SHP77 treated with DMSO at 0.1 percent for 48 hours (cell line): ENCODE results near the gene DPH3.
"Not testable (repeated sequence)": the region's sequence is repeated elsewhere in the genome, so short reads cannot be mapped to it uniquely, and the experiment has no call there.

Experiments
- DNase-seq: peaks from one replicate; lab custom pipeline; 2025; lab: John Stamatoyannopoulos, UW

DPH3 gene

DNA sequence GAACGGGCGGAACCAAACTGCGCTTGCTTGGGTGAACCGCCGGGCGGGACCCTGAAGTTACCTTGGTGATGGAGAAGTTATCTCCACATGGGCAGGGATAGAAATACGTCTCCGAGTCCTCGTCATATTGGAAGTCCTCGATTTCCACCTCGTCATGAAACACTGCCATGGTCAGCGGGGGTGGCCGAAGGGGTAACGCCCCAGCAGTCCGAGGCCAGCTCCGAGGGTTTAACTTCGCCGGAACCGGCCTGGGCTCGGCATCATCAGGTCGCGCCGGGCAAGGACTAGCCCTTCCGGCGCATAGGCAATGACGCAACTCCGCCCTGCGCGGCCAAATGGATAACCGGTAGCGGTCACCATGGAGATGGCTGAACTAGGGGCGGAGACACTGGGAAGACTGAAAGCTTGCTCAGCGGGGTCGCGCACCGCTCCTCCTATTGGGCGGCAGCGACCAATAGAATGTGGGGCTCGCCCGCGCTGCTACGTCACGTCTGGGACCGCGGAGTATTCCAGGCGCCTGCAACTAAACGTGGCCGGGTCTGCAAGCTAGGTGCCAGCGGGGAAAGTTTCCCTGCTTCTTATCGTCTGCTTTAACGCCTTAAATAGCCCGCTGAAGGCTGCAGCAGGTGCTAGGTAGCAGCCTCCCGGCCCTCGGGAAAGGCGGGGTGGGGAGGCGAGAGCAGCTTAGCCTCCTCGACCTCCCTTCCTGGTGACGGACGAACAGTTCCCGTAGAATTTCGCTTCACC lies at the start of gene DPH3, which contains the start of gene OXNAD1:
TSS of gene DPH3 (minus strand) at position 236 of the 747 bp plus-strand sequence. CDS start at position 169, 67 bp downstream.
TSS of gene OXNAD1 (plus strand) at position 505 of the 747 bp plus-strand sequence. CDS start 5,741 bp downstream, outside the sequence.
- DNase-seq = peak; percentile 99

DNA sequence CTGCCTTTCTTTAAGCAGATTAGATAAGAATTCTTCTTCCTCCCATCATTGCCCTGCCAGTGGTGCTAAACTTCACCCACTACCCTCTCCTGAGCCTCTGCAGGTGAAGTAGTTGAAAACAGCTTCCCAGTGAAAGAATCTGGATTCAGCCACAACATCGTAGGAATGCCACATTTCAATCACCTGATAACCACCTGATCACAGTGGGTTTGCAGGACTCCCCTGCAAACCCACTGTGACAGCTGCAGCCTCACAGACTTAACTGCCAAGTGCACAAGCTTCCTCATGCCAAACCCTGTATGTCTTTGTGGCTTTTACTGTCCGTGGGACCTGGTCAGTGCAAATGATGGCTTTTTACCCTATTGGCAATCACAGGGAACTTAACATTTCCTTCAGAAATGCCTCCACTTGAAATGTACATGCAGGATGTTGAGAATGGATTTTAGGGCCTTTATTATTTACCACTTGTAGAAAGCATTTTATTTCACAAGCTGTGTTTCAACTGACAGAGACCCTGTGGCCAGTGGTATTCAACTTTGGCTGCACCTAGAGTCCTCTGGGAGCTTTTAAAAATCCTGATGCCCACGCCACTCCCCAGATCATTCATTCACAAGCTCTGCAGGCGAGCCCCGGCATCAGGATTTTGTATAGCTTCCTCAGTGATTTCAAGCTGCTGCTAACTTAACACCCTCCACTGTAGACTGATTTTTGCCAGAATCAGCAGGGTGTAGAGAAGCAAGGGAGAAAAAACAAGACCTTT lies 49.3 kb upstream of the DPH3 start:
- DNase-seq = no peak

DNA sequence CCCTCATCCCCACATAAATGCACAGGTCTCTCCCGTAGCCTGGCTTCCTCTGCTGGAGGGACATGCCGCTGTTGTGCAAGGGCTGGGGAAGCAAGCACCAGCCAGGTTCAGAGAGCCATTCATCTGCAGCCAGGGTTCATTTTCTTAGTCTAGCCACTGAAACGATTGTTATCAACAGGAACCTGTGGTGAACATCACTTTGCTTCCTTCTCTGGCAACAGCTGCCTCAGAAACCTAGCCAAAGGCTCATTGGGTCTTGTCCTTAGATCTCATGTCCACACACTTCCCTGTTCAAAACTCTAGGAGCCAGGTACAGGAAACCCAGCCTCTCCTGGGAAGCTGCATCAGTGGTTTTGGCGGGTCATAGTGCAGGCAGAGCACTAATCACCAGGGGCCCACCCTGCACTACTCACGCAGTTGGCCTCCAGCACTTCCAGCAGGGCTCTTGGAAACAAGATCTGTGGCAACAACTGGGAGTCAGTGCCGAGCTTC lies 47.3 kb upstream of the DPH3 start:
- no peak for DNase-seq

DNA sequence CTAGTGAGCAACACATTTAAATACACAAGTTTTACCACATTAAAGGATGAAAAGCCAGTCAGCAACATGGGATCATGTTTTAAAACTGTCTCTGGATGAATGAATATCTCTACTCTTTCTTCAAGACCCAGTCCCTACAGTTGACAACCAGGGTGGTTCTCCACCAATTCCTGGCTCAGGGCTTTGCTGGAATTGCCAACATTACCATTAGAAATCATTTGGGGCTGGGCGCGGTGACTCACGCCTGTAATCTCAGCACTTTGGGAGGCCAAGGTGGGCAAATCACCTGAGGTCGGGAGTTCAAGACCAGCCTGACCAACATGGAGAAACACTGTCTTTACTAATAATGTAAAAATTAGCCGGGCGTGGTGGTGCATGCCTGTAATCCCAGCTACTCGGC lies 45.7 kb upstream of the DPH3 start:
- DNase-seq = not testable (repeated sequence)

DNA sequence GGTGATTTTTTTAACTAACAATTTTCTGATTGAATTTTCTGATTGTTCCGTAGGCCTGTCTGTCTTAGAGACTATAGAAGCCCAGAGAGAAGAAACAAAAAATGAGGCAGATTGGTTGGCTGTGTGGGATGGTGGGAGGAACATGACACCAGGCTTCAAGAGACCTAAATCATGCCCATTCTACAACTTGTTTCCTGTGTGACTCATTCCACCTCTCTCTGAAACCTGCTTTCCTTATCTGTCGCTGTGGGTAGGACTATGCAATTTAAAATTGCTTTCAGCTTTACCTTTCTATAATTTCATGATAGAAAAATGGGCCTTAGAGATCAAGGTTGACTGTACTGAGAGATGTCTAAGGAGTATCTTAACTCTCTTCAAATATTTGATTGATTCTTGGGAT lies 44.8 kb upstream of the DPH3 start:
- DNase-seq = no peak

DNA sequence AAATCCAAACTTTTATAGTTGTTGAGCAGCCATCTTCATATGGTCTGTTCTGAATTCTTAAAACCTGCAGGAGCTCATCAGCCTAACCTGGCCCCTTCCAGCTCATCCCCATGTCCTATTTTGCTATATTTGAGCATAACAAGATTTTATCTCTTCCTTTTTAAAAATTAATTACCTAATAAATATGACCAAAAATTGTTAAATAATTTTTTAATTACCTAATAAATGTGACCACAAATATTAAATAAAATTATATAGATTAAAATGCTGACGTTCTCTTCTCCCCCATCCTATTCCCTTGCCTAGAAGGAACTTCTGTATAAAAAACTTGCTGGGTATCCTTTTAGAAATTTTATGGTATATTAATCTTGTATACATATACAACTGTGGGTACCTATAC lies 44.0 kb upstream of the DPH3 start:
- no peak for DNase-seq

DNA sequence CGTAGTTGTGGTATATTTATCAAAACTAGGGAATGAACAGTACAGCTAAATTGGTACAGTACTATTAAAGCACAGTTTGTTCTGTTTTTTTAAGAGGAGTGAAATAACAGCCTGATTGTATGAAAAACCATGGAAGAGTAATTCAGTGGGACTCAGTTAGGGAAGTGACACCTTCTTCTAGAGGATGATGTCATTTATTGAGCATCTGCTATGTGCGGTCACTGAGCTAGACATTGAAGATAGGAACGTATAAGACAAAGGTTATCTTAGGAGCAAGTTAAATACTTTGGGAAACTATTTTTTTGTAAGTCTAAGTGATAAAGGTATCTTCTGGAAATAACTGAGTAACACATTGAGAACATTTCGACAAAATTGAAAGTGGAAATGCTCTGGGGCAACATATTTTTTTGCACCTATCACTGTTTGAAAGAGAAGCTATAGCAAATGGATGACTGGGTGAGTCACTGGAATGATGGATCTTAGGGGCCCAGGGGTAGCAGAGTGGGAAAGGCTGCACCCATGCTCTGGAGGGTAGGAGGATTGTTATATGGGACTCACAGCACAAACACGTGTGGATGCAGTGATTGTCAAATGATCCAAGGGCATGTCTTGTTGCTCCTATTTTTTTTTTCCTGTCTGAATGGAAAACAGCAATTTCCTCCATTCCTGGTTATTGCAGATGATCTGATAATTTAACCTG lies 43.2 kb upstream of the DPH3 start:
- DNase-seq = no peak

DNA sequence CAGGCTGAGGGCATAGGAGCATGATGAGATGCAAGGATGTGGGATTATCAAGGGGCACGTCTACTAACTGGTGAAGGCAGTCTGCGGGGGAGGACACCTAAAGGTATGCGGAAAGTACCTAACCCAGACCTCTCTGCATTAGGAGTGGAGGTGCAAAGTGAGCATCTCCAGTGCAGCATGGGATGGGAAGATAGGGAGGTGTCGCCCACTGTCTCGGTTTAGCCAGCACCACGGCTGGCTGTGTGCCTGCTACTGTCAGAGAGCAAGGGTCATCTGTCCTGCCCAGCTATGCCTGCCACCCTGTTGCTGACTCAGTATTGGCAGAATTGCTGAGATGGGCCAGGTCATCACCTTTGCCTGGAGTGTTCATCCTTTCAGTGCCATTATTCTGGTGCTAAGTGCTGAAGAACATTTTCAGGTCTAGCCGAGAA lies 40.4 kb upstream of the DPH3 start:
- no peak for DNase-seq

DNA sequence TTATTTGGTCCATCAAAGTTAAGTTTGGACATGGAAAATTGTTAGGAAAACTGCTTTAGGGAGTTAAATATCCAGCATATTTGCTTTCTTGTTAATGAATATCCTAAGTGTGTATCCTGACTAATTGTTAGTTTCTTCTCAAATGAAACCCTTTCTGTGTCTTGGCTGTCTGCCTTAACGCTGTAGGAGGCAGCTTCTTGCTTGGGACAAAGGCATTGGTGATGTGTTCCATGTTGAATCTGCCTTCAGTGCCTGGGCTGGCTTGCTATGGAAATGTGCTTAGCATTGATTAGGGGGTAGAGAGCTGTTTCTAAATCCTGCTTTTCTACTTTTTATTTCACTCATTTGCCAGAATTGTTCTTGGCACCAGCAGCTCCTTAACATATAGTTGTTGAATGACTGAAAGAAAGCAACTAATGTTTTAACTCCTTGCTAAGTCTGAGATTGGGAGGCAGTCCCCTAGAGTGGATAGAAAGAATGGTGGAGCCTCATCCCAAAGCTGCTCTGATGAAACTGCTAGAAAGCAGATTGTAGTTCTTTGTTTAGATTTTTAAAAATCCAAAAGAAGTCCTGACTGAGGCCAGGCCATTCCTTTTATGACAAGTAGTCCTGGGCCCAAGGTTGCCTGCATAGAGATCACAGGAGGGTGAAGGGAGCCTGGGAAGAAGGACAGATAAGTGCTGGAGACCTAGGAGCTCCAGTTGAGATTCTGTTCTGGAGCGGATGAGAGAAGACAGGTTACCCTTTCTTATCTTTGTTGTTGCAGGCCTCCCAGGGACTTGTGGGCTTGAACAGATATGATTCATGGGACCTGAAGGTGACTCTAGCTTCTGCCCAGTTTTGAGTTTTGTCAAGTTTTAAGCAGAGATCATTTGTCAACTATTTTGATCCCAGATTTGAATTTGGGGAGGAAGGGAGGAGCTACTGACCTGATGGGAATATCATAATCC lies 39.6 kb upstream of the DPH3 start:
- DNase-seq = no peak

DNA sequence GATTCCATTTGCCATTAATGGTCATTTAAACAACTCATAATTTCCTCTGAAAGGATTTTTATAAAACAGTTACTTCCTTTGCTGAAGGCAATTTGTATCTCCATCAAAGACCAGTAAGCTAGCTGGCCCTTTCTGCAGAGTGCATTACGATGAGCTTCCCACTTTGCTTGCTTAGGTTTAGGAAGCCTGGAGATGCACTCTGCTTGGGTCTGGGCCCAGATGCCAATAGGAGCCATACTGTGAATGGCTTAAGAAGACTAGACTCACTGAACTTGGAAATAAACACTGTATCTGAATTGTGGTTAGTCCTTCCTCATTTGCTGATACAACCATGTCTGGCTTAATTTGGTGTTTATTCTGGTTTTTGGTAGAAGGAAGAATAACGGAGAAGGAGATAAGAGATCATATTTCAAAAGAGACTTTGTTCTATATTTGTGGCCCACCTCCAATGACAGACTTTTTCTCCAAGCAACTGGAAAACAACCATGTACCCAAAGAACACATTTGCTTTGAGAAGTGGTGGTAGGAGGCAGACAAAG lies 38.4 kb upstream of the DPH3 start:
- DNase-seq = no peak

DNA sequence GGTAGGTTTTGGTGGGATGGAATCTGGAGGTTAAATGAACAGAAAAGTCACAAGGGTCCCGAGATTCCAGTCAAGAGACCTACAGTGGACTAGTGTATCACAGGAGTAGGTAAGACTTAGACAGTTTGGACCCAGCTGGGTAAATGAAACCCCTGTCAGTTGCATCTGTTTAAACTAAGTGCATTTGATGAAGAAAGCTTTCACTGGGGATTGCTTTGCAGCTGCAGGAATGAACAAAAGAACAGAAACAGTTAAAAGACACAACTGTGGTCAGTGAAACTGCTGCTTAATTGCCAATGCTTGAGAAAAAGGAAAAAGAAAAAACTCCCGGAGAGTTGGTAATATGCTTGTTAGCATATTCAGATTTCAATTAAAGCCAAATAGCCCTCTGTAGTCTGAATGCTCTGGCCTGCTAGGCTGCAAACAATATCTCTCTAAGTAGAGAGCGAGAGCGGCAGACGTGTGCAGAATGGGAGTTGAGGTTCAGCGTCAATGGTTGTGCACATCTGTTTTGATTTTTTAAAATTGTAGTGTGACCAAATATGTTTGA lies 37.4 kb upstream of the DPH3 start:
- no peak for DNase-seq

DNA sequence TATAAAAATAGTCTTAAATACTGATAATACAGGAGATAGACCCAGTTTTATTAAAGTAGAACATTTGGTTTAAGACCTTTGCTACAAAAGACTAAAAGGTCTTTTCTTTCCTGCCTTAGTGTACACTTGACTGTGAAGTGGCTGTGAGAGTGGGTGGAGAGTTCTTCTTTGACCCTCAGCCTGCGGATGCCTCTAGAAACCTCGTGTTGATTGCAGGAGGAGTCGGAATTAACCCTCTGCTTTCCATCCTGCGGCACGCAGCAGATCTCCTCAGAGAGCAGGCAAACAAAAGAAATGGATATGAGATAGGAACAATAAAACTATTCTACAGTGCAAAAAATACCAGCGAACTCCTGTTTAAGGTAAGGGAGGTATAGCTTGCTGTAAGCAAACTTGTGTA lies 36.8 kb upstream of the DPH3 start:
- DNase-seq = no peak

DNA sequence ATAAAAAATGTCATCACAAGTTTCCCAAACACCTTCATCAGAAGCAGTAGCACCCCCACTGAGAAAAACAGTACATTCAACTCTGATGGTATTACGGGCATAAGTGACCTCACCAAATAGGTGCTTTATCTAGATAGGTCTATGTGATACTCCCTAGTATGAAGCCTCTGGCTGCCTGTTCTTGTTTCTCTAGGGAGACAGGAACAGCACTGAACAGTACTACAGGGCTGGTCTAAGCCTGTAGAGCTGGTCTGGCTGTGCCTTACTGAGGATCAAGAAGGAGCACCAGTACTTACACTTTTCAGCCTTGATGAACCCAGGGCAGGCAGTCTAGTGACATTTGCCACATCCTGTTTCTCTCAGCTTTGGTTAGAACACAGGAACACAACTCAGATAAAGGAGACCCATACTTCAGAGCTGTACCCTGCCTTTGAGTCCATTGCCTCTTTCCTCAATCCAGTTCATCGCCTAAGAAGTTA lies 36.2 kb upstream of the DPH3 start:
- DNase-seq = no peak

DNA sequence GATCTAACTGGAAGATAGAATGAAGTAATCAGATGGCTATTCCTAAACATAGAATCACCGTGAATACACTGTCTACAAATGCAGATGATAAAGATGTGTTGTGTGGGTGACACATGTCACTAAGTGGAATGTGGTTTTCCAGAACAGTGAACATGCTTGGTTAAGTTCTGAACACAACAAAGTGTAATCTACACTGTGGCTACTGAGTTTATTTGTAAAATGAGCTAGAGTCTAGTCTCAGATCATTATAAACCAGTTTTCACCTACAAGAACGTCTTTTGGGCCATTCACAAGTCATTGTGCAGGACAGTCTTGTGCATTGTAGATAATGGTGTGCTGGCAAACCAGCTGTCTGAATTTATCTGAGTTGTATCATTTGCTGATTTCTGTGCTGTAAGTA lies 35.6 kb upstream of the DPH3 start:
- DNase-seq = no peak

DNA sequence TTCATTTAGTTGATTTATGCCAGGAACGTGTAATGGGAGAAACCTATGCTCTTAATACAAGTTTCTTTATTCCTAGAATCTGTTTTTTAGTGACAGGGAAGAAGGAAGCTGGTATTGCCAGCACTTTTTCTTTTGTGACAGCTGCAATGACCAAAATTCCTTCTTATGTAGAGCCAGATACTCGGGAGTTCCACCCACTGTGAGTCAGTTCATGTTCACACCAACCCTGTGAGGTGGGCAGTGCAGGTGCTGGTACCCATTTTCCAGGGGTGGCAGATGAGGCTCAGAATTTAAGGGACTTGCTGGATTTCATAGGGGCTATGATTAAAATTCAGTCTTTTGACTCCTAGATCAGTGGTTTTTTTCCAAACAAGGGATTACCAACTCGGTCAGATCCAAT lies 35.0 kb upstream of the DPH3 start:
- DNase-seq = no peak

DNA sequence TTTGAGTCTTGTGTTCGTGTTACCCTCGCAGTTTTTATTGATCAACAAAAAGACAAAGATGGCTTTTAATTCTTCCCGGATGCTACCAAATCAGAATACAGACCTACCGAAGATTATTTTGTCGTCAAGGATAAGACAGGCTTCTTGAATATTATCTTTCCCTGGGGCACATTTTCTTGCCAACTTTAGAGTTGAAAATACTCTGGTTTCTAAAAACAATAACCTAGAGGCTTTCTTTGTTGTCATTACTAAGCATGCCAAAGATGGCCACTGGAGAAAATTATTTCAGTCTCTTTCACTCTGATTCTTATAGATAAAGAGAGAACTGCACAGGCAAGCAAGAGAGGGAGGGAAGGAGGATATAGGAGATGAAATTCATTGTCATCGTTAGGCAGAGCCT lies 34.1 kb upstream of the DPH3 start:
- DNase-seq = no peak

DNA sequence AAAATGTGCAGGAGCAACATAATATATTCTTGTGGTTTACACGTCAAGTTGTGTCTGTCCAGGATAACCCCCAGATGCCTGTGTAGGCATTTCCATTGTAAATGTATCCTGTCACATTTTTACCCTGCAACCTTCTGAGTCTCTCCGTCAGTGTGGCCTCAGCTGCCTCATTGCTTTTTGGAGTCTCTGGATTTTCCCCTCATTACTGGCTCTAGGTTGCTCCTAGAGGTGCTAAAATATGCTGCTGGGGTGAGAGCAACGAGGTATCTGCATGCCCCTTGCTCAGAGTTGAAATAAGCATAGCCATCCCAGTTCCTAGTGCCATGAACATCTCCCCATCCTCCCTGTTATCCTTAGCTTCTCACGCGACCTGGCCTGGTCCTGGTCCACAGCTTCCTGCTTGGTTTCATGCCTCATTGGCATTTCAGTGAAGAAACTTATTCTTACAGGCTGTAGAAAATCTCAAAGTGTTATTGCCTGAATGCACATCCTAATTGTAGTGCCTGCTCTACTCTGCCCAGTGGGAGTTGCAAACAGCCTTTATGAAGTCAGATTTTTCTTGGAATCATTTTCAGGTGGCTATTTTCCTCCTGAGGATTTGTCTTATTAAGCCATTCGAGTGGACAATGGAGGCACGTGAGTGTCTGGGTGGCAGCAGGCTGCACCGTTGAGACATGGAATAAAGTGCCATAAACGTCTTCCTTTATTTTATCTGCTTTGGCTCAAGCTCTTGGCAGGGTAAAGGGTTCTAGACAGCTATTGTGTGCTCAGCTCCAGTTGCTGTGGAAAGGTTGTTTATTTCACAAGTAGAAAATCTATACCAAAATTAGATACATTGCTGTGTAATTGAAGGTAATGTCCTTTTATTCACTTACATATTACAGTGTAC lies 33.5 kb upstream of the DPH3 start:
- no peak for DNase-seq

DNA sequence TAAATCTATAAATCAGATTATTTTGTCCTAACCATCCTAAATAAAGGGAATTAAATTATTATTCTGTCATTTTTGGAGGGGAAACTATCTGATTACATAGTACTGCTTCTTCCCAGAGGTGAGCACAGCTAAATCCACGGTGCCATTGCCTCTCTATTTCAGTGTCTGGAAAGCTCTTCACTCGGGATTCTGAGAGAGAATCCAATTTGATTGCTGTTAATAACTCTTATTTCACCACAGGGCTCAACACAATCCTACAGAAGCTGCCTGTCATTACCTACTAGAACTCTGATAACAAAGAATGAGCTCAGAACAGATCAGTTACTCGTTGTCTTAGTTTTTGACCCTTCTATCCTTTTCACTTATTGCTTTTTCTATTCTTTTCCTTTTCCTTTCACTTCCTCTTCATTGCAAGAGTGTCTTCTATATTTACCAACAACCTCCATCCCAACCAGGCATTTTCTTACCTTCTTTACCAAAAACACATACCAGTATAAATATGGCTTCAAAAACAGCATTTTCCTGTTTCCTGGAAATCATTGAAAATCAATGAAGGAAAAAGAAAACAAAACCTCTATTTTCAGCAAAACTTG lies 30.7 kb upstream of the DPH3 start:
- DNase-seq = no peak

DNA sequence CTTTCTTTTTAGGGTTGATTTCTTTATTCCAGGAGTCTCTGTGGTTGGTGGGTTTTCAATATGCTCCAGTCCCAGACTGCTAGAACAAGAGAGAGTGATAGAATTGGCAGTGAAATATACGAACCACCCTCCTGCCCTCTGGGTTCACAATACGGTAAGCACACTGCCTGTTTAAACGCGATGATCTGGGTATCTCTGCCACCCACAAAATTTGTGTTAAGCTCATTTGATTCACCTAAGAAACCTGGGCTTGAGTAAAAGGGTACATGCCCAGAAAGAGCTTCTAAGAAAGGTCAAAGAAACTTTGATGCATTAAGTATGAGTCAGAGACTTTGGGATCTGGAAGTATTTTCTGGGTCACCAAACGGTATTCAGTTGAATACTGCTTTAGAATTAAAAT lies 30.1 kb upstream of the DPH3 start:
- DNase-seq = no peak
